Left forelimb (tissue), 1 donor: Measurements from ENCODE around the gene PRDX5.

ENCODE experiments used
- DNase-seq: peaks from one replicate; pipeline ENCODE4 v3.0.0-alpha.2; 2018; ENCODE audit warnings: low spot score

PRDX5 gene

DNA sequence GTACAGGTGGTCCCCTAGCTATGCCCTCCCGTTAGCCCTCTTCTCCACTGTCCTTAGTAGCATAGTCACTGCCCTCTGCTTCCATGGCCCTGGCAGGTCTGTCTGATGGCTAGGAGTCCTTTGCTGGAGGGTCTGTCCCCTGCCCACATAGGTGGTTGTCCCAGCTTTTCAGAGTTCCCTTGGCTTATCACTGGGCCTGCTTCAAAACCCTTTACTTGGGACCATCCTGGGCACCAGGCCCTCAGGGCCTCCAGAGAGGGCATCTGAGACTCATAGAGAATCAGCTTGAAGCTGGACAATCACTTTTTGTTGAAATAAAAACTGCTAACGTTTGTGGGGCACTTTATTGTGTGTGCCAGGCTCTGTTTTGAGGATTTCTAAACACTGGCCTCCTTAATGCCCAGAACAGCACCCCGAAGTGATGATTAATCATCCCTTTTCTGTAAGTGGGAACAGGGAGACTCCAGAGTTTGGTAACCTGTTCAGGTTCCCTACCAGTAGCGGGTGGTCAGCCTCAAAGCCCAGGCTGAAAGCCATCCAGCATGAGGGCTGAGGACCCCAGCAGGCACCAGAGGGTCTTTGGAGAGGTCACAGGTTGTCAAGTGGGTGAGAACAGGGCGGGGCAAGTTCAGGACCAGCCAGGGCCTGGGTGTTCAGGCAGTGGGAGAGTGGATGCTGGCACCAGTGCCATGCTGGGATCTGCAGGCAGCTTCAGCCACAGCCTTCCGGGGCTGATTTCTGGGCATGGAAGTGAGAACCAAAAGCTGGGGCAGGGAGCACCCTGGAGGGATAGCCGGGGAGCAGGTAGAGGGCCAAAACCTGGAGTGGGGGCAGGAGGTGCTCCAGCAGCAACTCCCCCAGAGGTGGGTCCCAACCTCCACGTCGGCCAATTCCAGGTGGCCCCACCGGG lies 27.3 kb upstream of the PRDX5 start:
- DNase-seq = no peak

DNA sequence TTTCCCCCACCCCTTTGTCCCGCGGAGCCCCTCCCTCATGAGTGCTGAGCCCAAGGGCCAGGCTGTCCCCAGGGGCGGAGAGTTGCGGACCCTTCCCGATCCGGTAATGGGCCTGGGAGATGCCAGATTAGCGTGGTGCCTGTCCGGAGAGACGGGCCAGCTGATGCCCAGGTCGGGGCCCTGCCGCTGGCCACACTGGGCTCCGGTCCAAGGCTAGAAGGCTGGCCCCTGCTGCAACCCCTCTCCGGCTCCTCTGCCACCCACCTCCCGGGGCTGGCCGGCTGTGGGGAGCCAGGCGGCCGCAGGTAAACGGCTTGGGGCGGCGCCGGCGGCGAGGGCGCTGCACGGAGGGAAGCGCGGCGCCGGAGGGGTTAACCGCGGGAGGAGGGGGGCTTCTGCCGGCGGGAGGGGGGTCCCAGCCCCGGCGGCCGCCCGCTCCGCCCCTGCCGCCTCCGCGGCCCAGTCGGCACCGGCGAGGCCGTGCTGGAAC lies 26.6 kb upstream of the PRDX5 start, which contains the start of gene KCNK4:
Gene KCNK4, plus strand, starts transcription at position 41 of the 490 bp plus-strand sequence. CDS start 1,717 bp downstream, outside the sequence.
- DNase-seq = no peak

GRCh38 chr11:64291752-64292459 lies 26.0 kb upstream of the PRDX5 start:
- DNase-seq = no peak

- no peak for DNase-seq
Measured at GRCh38 chr11:64292460-64293254, 25.3 kb upstream of the PRDX5 start.

DNA sequence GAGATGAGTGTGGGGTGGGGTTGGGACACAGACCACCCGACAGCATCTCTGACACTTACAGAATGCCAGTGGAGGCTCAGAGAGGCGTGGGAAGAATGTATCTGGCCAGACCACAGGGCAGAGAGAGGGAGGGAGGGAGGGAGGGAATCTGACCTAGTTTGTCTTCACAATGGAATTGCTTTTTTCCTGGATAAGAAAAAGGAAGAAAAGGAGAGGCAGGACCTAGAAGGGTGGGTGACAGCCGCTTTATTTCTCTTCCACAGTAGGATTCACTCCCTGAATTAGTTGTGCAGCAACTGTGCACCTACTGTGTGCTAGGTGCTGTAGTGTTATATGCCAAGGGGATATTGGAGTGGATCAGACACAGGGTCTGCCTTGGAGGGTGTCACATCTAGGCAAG lies 23.1 kb upstream of the PRDX5 start:
- DNase-seq = no peak

- DNase-seq = no peak
Measured at GRCh38 chr11:64295760-64296159, 22.2 kb upstream of the PRDX5 start.

DNA sequence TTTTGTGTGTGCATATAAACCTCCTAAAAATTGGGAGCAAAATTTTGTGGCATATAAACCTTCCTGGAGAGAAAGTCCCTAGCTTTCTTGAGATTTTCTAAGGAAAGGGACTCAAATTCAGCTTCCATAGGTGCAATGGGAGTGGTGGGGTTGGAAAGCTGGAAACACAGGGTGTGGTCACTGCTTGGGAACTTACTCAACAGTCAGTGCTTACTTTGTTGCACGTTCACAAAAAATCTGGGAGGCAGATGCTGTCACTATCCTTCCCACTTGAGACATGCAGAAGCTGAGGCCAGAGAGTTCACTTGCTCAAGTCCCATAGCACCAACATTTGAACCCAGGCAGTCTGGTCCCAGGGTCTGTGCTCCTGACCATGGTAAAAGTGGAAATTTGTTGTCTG lies 21.7 kb upstream of the PRDX5 start:
- no peak for DNase-seq

- no peak for DNase-seq
Measured at GRCh38 chr11:64296830-64297698, 20.9 kb upstream of the PRDX5 start.

DNA sequence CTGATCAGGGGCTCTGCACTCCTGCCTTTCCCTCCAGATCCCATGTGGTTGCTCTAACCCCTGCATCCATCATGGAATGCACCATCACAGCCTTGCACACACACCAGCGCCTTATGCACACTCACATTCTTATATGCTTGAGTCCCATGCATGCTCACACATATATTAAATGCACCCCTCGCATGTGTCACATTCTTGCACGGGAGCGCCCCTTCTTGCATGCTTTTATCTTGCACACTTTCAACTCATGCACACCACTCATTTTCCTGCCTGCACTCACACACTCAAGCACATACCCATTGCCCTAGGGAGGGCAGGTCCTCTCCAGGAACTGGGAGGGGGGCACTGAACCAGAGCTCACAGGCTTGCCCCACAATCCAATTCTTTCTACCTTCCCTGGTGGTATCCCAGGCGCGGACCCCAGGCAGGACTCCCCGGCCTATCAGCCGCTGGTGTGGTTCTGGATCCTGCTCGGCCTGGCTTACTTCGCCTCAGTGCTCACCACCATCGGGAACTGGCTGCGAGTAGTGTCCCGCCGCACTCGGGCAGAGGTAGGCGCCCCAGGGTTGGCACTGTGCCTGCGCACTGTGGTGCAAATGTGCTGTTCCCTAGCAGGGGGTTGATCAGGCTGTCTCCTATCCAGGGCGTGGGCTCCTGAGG lies 20.1 kb upstream of the PRDX5 start:
- no peak for DNase-seq

- DNase-seq = no peak
Measured at GRCh38 chr11:64298966-64299846, 18.7 kb upstream of the PRDX5 start.

- DNase-seq = no peak
Measured at GRCh38 chr11:64299847-64300648, 17.9 kb upstream of the PRDX5 start, which contains the start of gene CATSPERZ. Gene CATSPERZ (plus strand): TSS chr11:64300358. CDS start chr11:64300411, 53 bp downstream.

DNA sequence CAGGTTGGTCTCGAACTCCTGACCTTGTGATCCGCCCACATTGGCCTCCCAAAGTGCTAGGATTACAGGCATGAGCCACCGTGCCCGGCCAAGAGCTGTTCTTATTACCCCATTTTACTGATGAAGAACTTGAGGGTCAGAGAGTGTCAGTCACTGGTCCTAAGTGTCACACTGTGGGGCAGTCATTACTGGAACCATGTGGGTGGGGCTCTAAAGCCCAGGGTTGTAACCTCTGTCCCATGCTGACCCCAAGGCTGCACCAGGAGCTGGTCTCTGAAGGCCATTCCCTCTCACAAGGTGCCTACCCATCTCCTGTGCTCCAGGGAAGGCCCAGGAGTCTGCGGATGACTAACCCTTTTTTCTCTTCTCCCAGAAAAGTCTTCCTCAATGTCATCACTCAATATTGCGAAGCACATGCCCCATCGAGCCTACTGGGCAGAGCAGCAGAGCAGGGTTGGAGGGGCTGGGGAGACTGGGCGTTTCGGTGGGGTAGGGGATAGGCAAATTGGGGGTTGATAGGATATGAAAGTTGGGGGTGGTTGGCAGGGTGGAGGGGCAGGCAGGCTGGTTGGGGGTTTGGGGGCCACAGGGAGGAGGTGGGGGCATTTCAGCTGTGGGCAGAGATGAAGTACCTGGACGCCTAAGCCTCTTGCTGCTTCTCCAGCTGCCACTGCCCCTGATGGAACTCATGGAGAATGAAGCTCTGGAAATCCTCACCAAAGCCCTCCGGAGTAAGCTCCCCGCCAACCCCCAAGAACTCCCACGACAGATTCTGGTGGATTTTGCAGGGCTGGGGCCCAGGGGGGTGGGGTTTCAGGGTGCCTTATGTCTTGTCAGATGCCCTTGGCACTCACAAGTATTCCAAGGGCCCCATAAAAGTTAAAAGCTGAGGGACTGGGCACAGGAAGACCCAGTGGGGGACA lies 14.6 kb upstream of the PRDX5 start:
- no peak for DNase-seq

DNA sequence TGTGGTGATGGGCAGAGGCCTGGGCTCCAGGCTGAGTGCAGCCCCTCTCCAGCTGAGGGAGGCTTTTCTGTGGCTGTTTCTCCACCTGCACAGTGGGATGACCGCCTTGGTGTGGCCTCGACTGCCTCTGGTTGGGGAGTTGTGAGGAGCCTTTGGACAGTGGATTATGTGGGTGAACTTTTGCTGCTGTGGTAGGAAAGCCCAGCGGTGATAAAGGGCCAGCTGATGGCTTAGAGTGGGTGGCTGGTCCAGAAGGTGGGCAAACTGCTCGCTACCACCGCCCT lies 13.9 kb upstream of the PRDX5 start:
- DNase-seq = no peak

GRCh38 chr11:64304316-64305072 lies 13.4 kb upstream of the PRDX5 start:
- DNase-seq = peak; percentile 90

GRCh38 chr11:64305075-64305690 lies 12.7 kb upstream of the PRDX5 start, which contains the start of gene ESRRA:
Gene ESRRA (plus strand): TSS chr11:64305524. CDS start chr11:64307180, 1,656 bp downstream.
- peak; percentile 100 for DNase-seq
